Activated T-helper 17 cell treated with anti-CD3 and anti-CD28 coated beads, Interleukin-2, amount 50 U/mL, for 72 hours (primary cell): ENCODE data around the gene OR10H4. TPM values are rescaled to one million over a fixed set of nuclear protein-coding genes. Genes with fewer than 3 reads are reported as not detected.
"Not testable (repeated sequence)": the region's sequence is repeated elsewhere in the genome, so short reads cannot be mapped to it uniquely, and the experiment has no call there.

Experiments
- ATAC-seq: fragments of 150-1000 bp; cut with Tn5 transposase; replicated peaks from 2 replicates; pipeline ENCODE4 v1.10.0; 2021; ENCODE audit warnings: mild to moderate bottlenecking, moderate library complexity
- H3K27ac Mint-ChIP-seq: one replicate; pipeline ENCODE4 v1.8.0; 2022; ENCODE audit warnings: mixed read lengths
- H3K27me3 Mint-ChIP-seq: one replicate; pipeline ENCODE4 v1.8.0; 2022; ENCODE audit warnings: mixed read lengths
- H3K36me3 Mint-ChIP-seq: one replicate; pipeline ENCODE4 v1.8.0; 2022; ENCODE audit warnings: low read depth, mild to moderate bottlenecking, mixed read lengths
- H3K4me1 Mint-ChIP-seq: one replicate; pipeline ENCODE4 v1.8.0; 2022; ENCODE audit warnings: mixed read lengths
- H3K4me3 Mint-ChIP-seq: one replicate; pipeline ENCODE4 v1.8.0; 2022; ENCODE audit warnings: mild to moderate bottlenecking, mixed read lengths
- H3K9me3 Mint-ChIP-seq: one replicate; pipeline ENCODE4 v1.8.0; 2022; ENCODE audit warnings: mixed read lengths
- total RNA-seq, 2 donors: library from RNA; stranded (reverse); gene quantifications; one replicate each; pipeline ENCODE4 v1.2.3, GENCODE V29; 2022

OR10H4 gene
- total RNA-seq, 2 donors from 2014 or later: not detected

GRCh38 chr19:15928321-15928720, 20.5 kb upstream of the OR10H4 start:
- no peaks in the 10 kb centered on the region for H3K4me1 Mint-ChIP-seq
- H3K27me3 Mint-ChIP-seq: peaks cover 26% of the 10 kb centered on the region
- no peak for ATAC-seq
- no peak overlapping the region for H3K4me3 Mint-ChIP-seq
- no peak overlapping the region for H3K27ac Mint-ChIP-seq
- H3K36me3 Mint-ChIP-seq: peaks cover 7% of the 10 kb centered on the region
- H3K9me3 Mint-ChIP-seq: no peaks in the 10 kb centered on the region

- ATAC-seq, H3K27ac Mint-ChIP-seq, H3K4me3 Mint-ChIP-seq, H3K4me1 Mint-ChIP-seq, H3K9me3 Mint-ChIP-seq, H3K36me3 Mint-ChIP-seq: not testable (repeated sequence)
- peaks cover 18% of the 10 kb centered on the region for H3K27me3 Mint-ChIP-seq
Observed at GRCh38 chr19:15933761-15934331, 15.0 kb upstream of the OR10H4 start.

DNA sequence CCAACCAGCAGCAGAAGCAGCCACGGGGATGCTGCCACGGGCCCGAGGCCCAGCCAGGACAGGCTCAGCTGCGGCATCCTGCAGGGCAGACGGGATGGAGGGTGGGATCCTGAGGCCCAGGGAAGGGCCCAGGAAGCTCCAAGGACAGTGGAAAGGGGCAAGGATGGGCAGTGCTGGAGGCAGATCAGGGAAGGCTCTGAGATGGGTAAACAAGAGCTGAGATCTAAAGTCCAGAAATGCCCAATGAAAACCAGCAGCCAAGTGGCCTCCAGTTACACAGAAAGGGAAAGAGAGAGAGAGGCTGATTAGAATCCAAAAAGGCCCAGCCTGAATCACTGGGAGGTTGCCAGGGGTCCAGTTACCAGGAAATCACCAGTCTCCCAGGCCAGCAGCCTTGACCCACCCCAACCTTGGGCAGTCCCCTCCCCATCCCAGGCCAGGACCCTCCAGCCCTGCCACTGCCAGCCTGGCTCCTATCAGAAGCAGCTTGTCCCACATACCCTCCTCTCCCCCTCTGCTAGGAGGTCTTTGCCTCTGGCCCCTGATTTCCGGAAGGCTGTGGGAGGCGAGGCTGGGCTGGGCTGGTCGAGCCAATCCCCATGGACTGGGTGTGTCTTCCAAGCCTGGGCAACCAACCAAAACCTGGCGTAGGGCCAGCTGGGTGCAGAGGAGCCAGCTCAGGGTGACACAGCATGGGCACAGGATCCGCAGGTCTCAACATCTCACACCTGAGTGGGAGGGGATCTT, 14.3 kb upstream of the OR10H4 start, which contains the start of gene CYP4F11:
CYP4F11 (minus strand) TSS at position 198 of the 747 bp plus-strand sequence; CDS start at position 77, 121 bp downstream.
- ATAC-seq: no peak
- Mint-ChIP-seq H3K4me3 (no peak within 1 kb of the TSS), H3K4me1 (no peaks in the 10 kb centered on the region), H3K9me3 (no peaks in the 10 kb centered on the region), H3K36me3 (peaks cover 7% of the 10 kb centered on the region), H3K27me3 (peaks cover 15% of the 10 kb centered on the region), H3K27ac (no peak within 1 kb of the TSS)

DNA sequence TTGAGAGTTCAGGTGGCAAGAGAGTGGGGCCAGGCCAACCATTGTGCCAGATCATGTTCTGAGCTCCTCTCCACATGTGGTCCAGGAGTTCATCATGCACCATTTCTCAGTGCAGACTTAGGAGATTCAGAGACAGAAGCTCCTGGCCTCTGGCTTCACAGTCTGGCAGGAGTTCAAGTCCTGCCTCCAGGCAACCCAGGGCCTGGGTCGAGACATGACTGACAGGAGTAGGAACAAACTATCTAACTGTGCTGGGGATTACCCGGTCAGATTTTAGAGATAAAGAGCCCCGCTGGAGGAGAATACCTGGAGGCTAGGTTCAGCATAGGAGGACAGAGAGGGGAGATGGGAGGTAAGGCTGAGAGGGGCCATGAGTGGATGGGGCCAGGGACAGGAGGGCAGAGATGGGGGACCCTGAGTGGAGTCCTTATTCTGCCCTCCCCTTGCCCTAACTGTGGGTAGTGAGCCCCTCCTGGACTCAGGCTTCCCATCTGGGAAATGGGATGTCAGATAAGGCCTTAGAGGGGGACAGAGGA, 13.6 kb upstream of the OR10H4 start:
- Mint-ChIP-seq H3K9me3 (no peaks in the 10 kb centered on the region), H3K4me1 (no peaks in the 10 kb centered on the region), H3K36me3 (peaks cover 7% of the 10 kb centered on the region), H3K4me3 (no peak overlapping the region), H3K27me3 (peaks cover 14% of the 10 kb centered on the region), H3K27ac (no peak overlapping the region)
- ATAC-seq: no peak

DNA sequence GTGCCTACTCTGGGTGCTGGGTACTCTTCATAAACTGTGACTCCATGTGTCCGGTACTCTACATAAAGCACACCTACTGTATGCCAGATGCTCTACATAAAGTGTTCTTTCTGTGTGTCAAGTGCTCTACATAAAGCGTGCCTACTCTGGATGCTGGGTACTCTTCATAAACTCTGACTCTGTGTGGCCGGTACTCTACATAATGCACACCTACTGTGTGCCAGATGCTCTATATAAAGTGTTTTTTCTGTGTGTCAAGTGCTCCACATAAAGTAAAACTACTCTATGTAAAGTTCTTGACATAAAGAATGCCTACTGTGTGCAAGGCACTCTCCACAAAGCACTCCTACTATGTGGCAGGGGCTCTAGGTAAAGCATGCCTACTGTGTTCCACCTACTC, 12.6 kb upstream of the OR10H4 start:
- H3K36me3 Mint-ChIP-seq: peaks cover 1% of the 10 kb centered on the region
- no peaks in the 10 kb centered on the region for H3K4me1 Mint-ChIP-seq
- H3K27me3 Mint-ChIP-seq: peaks cover 20% of the 10 kb centered on the region
- no peak overlapping the region for H3K4me3 Mint-ChIP-seq
- no peak overlapping the region for H3K27ac Mint-ChIP-seq
- ATAC-seq: no peak
- no peaks in the 10 kb centered on the region for H3K9me3 Mint-ChIP-seq

- Mint-ChIP-seq H3K27me3 (peaks cover 20% of the 10 kb centered on the region), H3K36me3 (no peaks in the 10 kb centered on the region), H3K4me3 (no peak overlapping the region), H3K9me3 (no peaks in the 10 kb centered on the region), H3K4me1 (no peaks in the 10 kb centered on the region), H3K27ac (no peak overlapping the region)
- ATAC-seq: no peak
Observed at GRCh38 chr19:15936950-15937349, 11.9 kb upstream of the OR10H4 start.

DNA sequence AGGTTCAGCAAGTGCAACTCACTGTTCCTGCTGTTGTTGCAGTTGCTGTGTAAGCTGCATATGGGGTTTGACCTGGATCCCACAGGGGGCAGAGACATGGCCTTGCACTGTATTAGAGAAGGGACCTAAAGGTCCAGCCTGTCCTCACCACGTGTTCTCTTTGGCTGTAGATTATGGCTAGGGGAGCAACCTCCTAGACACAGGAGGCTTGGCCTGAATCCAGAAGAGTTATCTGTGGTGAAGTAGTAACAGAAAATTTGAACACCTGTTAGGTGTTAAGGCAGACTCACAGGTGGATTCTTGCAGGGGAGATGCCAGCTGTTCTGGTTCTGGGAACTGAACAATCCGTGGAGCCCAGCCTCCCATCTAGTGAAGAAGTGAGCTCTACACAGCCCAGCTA, 11.0 kb upstream of the OR10H4 start:
- no peak for ATAC-seq
- H3K36me3 Mint-ChIP-seq: no peaks in the 10 kb centered on the region
- no peaks in the 10 kb centered on the region for H3K4me1 Mint-ChIP-seq
- H3K27me3 Mint-ChIP-seq: peaks cover 20% of the 10 kb centered on the region
- H3K4me3 Mint-ChIP-seq: no peak overlapping the region
- H3K27ac Mint-ChIP-seq: no peak overlapping the region
- no peaks in the 10 kb centered on the region for H3K9me3 Mint-ChIP-seq

DNA sequence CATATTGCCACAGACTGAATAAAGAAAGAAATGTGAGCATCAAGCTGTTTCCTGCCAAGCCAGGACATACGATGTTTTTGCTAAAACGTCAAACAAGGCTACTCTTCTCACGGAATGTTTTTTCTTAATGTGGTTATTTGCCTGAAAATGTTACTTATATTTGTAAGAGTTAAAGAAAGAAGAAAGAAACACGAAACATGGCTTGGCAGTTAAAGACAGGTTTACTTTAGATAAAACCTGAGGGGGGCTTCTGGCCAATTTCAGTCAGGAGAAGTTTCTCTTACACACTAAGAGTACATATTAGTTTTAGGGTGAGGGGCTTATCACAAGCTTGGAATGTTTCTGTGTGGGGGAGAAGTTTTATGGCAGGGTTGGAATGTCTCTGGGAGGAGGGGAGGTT, 4.4 kb upstream of the OR10H4 start:
- no peaks in the 10 kb centered on the region for H3K4me1 Mint-ChIP-seq
- ATAC-seq: no peak
- peaks cover 33% of the 10 kb centered on the region for H3K27me3 Mint-ChIP-seq
- H3K4me3 Mint-ChIP-seq: no peak overlapping the region
- no peak overlapping the region for H3K27ac Mint-ChIP-seq
- H3K36me3 Mint-ChIP-seq: peaks cover 5% of the 10 kb centered on the region
- peaks cover 12% of the 10 kb centered on the region for H3K9me3 Mint-ChIP-seq

- Mint-ChIP-seq H3K27me3 (peaks cover 34% of the 10 kb centered on the region), H3K9me3 (peaks cover 15% of the 10 kb centered on the region), H3K4me1 (no peaks in the 10 kb centered on the region), H3K4me3 (no peak overlapping the region), H3K27ac (no peak overlapping the region), H3K36me3 (peaks cover 6% of the 10 kb centered on the region)
- no peak for ATAC-seq
Observed at GRCh38 chr19:15945301-15945700, 3.5 kb upstream of the OR10H4 start.

DNA sequence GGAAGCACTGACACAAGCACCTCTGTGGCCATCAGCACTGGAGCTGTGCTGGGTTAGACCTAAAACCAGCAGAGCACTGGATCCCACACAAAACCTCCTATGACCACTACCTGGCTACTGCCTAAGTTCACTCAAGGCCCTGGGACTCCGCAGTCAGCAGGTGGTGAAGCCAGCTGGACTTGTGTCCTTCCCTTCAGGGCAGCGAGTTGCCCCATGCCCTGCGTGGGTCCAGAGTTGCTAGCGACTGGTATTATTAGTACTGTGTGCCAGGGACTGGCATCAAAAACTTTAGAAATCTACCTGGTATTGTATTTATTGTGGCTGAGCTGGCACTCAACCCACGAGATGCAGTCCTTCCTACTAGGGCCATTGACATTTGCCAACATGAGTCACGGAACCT, 6.0 kb downstream of the OR10H4 start:
- no peaks in the 10 kb centered on the region for H3K9me3 Mint-ChIP-seq
- no peak overlapping the region for H3K27ac Mint-ChIP-seq
- ATAC-seq: no peak
- no peaks in the 10 kb centered on the region for H3K4me1 Mint-ChIP-seq
- H3K27me3 Mint-ChIP-seq: peaks cover 49% of the 10 kb centered on the region
- H3K36me3 Mint-ChIP-seq: no peaks in the 10 kb centered on the region
- H3K4me3 Mint-ChIP-seq: no peak overlapping the region

DNA sequence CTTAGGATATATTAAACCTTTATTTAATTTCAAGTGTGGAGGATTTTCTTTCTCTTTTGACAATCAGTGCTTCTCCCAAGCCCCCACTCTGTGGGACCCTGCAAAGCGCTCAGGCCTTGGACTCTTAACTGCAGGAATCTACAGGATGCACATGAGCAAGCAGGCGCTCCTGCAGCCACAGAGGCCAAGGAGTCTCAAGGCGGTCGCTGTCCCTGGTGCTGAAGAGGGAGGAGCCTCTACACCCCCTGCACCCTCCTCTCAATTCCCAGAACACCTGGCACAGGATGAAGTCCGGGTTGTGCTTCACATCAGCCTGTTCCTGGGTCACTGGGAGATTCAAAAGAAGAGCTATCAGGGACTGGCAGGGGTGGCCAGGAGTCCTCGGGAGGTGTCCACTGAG, 13.5 kb downstream of the OR10H4 start:
- no peak for ATAC-seq
- Mint-ChIP-seq H3K27me3 (peaks cover 26% of the 10 kb centered on the region), H3K27ac (no peak overlapping the region), H3K4me1 (no peaks in the 10 kb centered on the region), H3K36me3 (no peaks in the 10 kb centered on the region), H3K9me3 (no peaks in the 10 kb centered on the region), H3K4me3 (no peak overlapping the region)

DNA sequence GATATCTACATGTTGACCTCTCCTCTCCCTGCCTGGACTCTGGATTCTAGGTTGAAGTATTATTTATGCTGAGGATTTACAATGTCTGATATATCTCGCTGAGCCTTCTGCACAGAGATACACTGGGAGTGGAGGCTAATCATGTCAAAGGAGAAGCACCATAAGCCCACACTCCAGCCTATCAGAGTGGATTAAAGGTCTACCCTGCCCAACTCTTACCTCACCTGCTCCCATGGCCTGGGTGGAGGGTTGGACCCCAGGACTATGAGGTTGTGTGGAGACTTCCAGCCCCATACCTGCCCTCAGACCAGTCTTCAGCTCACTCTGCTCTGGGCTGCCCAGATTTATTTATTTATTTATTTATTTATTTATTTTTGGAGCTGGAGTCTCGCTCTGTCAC, 15.4 kb downstream of the OR10H4 start:
- Mint-ChIP-seq H3K4me3 (no peak overlapping the region), H3K36me3 (no peaks in the 10 kb centered on the region)
- no peak for ATAC-seq

GRCh38 chr19:15971224-15971780, 22.5 kb downstream of the OR10H4 start:
- Mint-ChIP-seq H3K4me1 (no peaks in the 10 kb centered on the region), H3K9me3 (no peaks in the 10 kb centered on the region), H3K27me3 (peaks cover 25% of the 10 kb centered on the region), H3K36me3 (no peaks in the 10 kb centered on the region), H3K27ac (no peak overlapping the region), H3K4me3 (no peak overlapping the region)
- no peak for ATAC-seq

More for the DNA sequence above, 15.4 kb downstream of the OR10H4 start:
- no peak overlapping the region for H3K27ac Mint-ChIP-seq
- peaks cover 26% of the 10 kb centered on the region for H3K27me3 Mint-ChIP-seq
- no peaks in the 10 kb centered on the region for H3K4me1 Mint-ChIP-seq
- H3K9me3 Mint-ChIP-seq: no peaks in the 10 kb centered on the region

- not testable (repeated sequence) for H3K27ac Mint-ChIP-seq, H3K36me3 Mint-ChIP-seq, H3K4me1 Mint-ChIP-seq, H3K4me3 Mint-ChIP-seq, ATAC-seq, H3K9me3 Mint-ChIP-seq
- H3K27me3 Mint-ChIP-seq: peaks cover 24% of the 10 kb centered on the region
Observed at GRCh38 chr19:15972043-15972442, 23.2 kb downstream of the OR10H4 start.

DNA sequence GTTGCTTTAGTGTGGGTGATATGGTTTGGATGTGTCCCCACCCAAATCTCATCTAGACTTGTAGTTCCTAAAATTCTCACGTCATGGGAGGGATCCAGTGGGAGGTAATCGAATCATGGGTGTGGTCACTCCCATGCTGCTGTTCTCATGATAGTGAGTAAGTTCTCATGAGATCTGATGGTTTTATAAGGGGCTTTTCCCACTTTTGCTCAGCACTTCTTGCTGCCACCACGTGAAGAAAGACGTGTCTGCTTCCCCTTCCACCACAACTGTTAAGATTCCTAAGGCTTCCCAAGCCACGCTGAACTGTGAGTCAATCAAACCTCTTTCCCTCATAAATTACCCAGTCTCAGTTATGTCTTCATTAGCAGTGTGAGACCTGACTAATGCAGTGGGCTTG, 26.0 kb downstream of the OR10H4 start:
- no peak overlapping the region for H3K4me3 Mint-ChIP-seq
- no peak overlapping the region for H3K27ac Mint-ChIP-seq
- no peak for ATAC-seq
- peaks cover 33% of the 10 kb centered on the region for H3K27me3 Mint-ChIP-seq
- H3K36me3 Mint-ChIP-seq: no peaks in the 10 kb centered on the region
- H3K9me3 Mint-ChIP-seq: no peaks in the 10 kb centered on the region
- H3K4me1 Mint-ChIP-seq: no peaks in the 10 kb centered on the region
